ENCODE data around the gene SHROOM3.

DNA sequence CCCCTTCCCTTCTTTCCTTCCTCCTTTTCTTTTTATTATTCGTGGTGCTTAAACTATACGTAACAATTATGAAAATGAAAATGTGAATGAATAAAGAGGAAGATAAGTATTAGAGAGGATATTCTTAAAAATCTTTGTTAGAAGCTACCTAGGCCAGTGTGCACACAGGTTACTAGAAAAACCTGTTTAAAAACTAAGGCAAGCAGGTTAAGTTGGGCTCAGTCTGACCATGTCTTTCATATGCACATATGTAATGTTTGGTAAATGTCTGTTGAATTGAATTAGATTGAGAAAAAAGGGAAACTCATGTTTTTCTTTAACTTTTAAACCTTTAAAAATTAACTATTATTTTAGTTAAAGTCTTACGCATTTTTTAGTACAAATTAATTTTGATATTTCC, 7.8 kb downstream of the SHROOM3 start:
- no peak for TF ChIP-seq POLR2A (IDR thresholded peaks at IDR 0.05)
- TF ChIP-seq, protein P1, sequence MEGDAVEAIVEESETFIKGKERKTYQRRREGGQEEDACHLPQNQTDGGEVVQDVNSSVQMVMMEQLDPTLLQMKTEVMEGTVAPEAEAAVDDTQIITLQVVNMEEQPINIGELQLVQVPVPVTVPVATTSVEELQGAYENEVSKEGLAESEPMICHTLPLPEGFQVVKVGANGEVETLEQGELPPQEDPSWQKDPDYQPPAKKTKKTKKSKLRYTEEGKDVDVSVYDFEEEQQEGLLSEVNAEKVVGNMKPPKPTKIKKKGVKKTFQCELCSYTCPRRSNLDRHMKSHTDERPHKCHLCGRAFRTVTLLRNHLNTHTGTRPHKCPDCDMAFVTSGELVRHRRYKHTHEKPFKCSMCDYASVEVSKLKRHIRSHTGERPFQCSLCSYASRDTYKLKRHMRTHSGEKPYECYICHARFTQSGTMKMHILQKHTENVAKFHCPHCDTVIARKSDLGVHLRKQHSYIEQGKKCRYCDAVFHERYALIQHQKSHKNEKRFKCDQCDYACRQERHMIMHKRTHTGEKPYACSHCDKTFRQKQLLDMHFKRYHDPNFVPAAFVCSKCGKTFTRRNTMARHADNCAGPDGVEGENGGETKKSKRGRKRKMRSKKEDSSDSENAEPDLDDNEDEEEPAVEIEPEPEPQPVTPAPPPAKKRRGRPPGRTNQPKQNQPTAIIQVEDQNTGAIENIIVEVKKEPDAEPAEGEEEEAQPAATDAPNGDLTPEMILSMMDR (IDR thresholded peaks at IDR 0.05) = no peak
- no peak for TF ChIP-seq POLR2AphosphoS5 (IDR thresholded peaks at IDR 0.05; ENCODE audit: insufficient read depth in 1 of 2, low read depth in 1 of 2)
